HFFc6 (cell line): ENCODE results near the gene HPCAL4. TPM values are rescaled to one million over a fixed set of nuclear protein-coding genes. Genes with fewer than 3 reads are reported as not detected.

Source experiments
- DNase-seq: peaks from one replicate; pipeline ENCODE4 v3.0.0-alpha.2; 2018
- H3K27ac Mint-ChIP-seq: 2 replicates; pipeline ENCODE4 v1.8.0; 2020; ENCODE audit warnings: mild to moderate bottlenecking, mixed read lengths
- H3K27me3 Mint-ChIP-seq: 2 replicates; pipeline ENCODE4 v1.8.0; 2021; ENCODE audit warnings: mild to moderate bottlenecking, moderate library complexity, mixed read lengths; ENCODE audit not compliant: insufficient read depth
- H3K36me3 Mint-ChIP-seq: 2 replicates; pipeline ENCODE4 v1.8.0; 2021; ENCODE audit warnings: low read depth, mixed read lengths
- H3K4me1 Mint-ChIP-seq: 2 replicates; pipeline ENCODE4 v1.8.0; 2020; ENCODE audit warnings: low read depth, mixed read lengths
- H3K4me3 Mint-ChIP-seq: 2 replicates; pipeline ENCODE4 v1.8.0; 2020; ENCODE audit warnings: mild to moderate bottlenecking, moderate library complexity, mixed read lengths
- H3K9me3 Mint-ChIP-seq: 2 replicates; pipeline ENCODE4 v1.8.0; 2020; ENCODE audit warnings: mild to moderate bottlenecking, mixed read lengths
- total RNA-seq, 6 experiments: library from RNA; stranded (reverse); fragmentation: NEBNext Ultra II Directional; extraction: Animal tissue kit (Norgen Biotek cat#: 25700); gene quantifications; 2 replicates in 1 of 6; 3 replicates in 5 of 6; pipeline ENCODE4 v1.2.3, GENCODE V29; 2021
- TF ChIP-seq, protein P1 (sequence below): fragments of 200-600 bp; sonication (generic); IDR thresholded peaks from 2 replicates; pipeline ENCODE4 v1.5.0; 2021; ENCODE audit warnings: antibody characterized with exemption, mild to moderate bottlenecking

HPCAL4 gene
- total RNA-seq, 6 experiments from 2014 or later = not detected

DNA sequence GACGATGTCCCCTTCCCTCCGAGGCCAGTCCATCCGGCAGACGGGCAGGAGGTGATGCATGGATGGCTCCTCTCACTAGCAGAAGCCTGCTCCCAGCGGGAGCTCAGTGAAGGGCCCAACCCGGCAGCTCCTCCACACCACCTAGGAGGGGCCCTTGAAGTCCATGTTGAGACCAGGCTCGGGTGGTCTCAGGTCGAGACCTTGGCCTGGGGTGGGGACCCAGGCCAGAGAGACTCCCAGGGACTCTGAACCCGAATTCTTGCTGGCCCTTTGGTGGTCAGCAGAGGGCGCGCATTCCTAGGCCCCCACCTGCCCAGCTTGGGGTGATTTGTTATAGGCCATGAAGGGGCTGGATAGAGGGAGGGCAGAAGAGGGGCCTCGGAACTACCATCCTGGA lies 18.7 kb downstream of the HPCAL4 start:
- TF ChIP-seq, protein P1, sequence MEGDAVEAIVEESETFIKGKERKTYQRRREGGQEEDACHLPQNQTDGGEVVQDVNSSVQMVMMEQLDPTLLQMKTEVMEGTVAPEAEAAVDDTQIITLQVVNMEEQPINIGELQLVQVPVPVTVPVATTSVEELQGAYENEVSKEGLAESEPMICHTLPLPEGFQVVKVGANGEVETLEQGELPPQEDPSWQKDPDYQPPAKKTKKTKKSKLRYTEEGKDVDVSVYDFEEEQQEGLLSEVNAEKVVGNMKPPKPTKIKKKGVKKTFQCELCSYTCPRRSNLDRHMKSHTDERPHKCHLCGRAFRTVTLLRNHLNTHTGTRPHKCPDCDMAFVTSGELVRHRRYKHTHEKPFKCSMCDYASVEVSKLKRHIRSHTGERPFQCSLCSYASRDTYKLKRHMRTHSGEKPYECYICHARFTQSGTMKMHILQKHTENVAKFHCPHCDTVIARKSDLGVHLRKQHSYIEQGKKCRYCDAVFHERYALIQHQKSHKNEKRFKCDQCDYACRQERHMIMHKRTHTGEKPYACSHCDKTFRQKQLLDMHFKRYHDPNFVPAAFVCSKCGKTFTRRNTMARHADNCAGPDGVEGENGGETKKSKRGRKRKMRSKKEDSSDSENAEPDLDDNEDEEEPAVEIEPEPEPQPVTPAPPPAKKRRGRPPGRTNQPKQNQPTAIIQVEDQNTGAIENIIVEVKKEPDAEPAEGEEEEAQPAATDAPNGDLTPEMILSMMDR = peak; percentile 82
- Mint-ChIP-seq H3K4me1 (peaks cover 17% of the 10 kb centered on the region), H3K36me3 (no peaks in the 10 kb centered on the region), H3K27ac (no peak overlapping the region), H3K4me3 (peak overlapping the region; percentile 76), H3K27me3 (peaks cover 25% of the 10 kb centered on the region), H3K9me3 (no peaks in the 10 kb centered on the region)
- DNase-seq = no peak

DNA sequence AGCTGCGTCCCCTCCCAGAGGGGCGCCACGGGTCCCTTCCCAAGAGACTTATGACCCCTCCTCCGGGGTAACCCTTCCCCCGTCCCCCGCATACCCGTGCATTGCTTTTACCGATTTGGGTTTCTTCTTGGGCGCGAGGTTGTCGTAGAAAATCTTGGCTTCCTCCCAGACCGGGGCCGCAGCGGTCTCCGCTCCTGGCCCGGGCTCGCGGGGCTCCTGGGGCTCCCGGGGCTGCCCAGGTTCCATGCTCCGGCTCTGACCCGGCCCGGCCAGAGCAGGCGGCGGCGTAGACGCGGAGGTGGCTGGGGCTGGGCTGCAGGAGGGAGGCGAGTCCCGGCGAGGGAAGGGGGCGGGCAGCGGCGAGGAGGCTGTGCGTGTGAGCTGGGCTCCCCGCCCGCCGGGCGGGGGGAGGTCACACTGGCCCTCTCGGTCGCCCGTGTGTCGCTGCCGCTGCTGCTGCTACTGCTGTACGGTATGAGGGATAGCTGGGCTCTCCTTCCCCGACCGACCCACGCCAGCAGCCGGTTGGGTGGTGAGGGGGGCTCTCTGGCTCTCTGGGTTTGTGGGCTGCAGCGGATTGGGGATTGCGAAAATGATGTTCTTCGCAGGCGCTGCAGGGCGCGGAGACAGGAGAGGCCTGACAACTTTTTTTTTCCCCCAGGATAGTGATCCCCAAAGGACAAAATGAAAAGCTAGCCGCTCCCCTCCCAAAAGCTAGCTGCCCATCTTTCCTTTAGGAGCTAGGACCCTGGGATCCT lies 19.3 kb downstream of the HPCAL4 start, which contains the start of gene NT5C1A:
TSS of gene NT5C1A (minus strand) at position 315 of the 758 bp plus-strand sequence. CDS start at position 246, 69 bp downstream.
- H3K36me3 Mint-ChIP-seq = no peaks in the 10 kb centered on the region
- no peaks in the 10 kb centered on the region for H3K9me3 Mint-ChIP-seq
- DNase-seq = no peak
- H3K27ac Mint-ChIP-seq = no peak within 1 kb of the TSS
- peaks cover 13% of the 10 kb centered on the region for H3K4me1 Mint-ChIP-seq
- TF ChIP-seq, protein P1 = no peak
- H3K27me3 Mint-ChIP-seq = peaks cover 31% of the 10 kb centered on the region
- H3K4me3 Mint-ChIP-seq = peak within 1 kb of the TSS; percentile 76

DNA sequence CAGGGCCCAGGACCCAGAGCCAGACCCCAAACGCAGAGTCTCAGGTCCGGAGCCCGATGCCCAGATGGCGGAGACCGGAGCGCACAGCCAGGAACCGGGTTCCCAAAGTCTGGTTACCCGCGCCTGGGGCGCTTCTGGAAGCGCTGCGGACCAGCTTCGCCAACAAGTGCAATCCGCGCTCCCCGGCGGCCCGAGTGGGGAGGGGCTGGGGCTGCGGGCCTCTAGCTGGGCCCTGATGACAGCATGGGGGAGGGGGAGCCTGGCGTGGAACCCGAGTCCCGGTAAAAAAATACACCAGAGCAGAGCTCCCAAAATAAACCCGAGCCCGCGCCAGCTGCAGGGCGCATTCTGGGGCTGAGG lies 19.8 kb downstream of the HPCAL4 start:
- H3K36me3 Mint-ChIP-seq = no peaks in the 10 kb centered on the region

DNA sequence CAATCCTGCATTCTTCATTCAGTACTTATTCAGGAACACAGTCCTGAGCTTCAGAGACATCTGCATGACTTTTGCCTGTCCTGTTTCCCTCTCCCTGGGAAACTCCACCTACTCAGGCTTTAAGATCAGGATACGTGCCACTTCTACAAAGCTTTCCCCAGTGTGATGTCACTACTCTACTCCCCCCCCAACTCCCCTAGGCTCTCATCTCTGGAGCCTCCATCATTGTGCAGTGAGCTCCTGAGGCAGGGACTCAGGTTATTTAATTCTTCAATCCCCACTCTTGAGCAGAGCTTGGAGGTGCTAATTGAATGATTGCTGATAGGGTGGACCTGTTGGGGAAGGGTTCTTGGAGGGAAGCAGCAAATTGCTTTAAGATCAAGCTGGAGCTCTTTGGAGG lies 20.5 kb downstream of the HPCAL4 start:
- Mint-ChIP-seq H3K27ac (no peak overlapping the region), H3K4me1 (peaks cover 4% of the 10 kb centered on the region; the same call in 1 of the 2 replicates), H3K36me3 (no peaks in the 10 kb centered on the region), H3K9me3 (no peaks in the 10 kb centered on the region), H3K4me3 (no peak overlapping the region), H3K27me3 (peaks cover 41% of the 10 kb centered on the region)
- no peak for DNase-seq
- TF ChIP-seq, protein P1 = no peak

More for the DNA sequence above, 19.8 kb downstream of the HPCAL4 start:
- peaks cover 36% of the 10 kb centered on the region for H3K27me3 Mint-ChIP-seq
- H3K4me1 Mint-ChIP-seq = peaks cover 8% of the 10 kb centered on the region
- DNase-seq = no peak
- H3K4me3 Mint-ChIP-seq = no peak overlapping the region
- H3K27ac Mint-ChIP-seq = no peak overlapping the region
- TF ChIP-seq, protein P1 = no peak
- no peaks in the 10 kb centered on the region for H3K9me3 Mint-ChIP-seq

DNA sequence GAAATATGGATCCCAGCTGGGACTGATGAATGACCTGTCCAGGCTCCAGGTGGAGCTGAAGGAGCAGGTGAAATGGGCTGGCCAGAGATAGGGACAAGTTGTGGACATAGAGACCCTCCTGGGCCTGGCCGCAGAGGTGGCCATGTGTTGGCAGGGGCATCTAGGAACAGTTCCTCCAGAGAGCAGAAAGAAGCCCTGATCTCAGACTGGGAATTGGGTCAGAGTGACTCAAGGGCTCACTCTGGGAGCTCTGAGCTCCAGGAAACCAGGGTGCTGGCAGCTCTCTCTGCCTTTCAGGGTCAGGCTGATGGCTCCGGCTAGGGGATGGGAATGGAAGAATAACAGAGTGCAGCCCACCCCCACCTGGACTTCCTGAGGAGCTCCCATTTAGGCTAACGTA lies 22.3 kb downstream of the HPCAL4 start:
- Mint-ChIP-seq H3K4me1 (peaks cover 4% of the 10 kb centered on the region; the same call in 1 of the 2 replicates), H3K36me3 (no peaks in the 10 kb centered on the region), H3K9me3 (no peaks in the 10 kb centered on the region), H3K27me3 (peaks cover 40% of the 10 kb centered on the region), H3K27ac (no peak overlapping the region), H3K4me3 (no peak overlapping the region)
- TF ChIP-seq, protein P1 = no peak
- no peak for DNase-seq
